Measurements from ENCODE around the gene POLD1. TPM values are rescaled to one million over a fixed set of nuclear protein-coding genes. Genes with fewer than 3 reads are reported as not detected.

The POLD1 gene
- total RNA-seq, 1 donor: 25.0 TPM

DNA sequence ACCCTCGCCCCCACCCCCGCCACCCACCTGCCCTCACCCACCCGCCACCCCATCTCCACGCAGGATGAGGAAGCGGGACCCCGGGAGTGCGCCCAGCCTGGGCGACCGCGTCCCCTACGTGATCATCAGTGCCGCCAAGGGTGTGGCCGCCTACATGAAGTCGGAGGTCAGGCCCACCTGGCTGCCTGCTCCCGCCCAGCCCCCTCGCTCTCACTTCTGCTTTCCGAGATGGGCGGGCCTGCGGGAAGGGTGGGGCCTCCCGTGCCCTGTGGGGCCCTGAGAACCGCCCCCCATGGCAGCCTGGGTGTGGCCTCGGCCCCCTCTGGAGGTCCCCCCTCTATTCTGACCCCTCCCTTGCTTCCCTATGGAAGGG, 31.5 kb downstream of the POLD1 start:
- no peak overlapping the region for H3K4me3 ChIP-seq (ENCODE audit: low read depth, low read length)
- no peak for DNase-seq (ENCODE audit: low read depth)
- TF ChIP-seq CTCF (IDR thresholded peaks at IDR 0.05; ENCODE audit: insufficient read depth, low read depth, low read length): no peak

DNA sequence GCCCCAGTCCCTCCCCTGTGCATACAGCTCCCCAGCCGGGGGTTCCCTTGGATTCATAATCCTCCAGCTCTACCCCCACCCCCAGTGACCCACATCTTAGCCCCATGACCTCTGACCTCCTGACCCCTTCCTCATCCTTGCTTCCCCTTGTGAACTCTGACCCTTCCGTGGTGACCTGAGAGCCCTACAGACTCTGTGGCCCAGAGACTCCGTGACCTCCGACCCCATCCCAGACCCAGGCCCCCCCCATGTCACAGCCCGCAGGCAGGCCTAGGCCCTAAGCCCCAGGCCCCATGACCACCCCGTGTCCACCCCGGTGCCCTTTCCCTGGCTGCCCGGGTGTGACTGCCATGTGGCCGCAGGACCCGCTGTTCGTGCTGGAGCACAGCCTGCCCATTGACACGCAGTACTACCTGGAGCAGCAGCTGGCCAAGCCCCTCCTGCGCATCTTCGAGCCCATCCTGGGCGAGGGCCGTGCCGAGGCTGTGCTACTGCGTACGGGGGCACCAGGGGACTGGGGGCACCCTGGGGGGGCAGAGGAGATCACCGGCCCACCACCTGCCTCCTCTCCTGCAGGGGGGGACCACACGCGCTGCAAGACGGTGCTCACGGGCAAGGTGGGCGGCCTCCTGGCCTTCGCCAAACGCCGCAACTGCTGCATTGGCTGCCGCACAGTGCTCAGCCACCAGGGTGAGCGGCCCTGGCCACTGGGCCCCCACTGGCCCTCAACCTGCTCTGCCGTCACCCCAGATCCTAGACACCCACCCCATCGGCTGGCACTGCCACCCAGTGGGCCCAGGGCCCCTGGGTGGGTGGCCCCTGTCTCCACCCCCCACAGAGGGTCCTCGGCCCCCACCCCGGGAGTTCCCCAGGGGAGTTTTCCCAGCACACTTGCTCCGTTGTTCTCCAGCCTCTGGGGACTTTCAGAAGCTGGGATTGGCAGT, 32.2 kb downstream of the POLD1 start:
- no peak for TF ChIP-seq CTCF (IDR thresholded peaks at IDR 0.05; ENCODE audit: insufficient read depth, low read depth, low read length)
- no peak overlapping the region for H3K4me3 ChIP-seq (ENCODE audit: low read depth, low read length)
- no peak for DNase-seq (ENCODE audit: low read depth)

DNA sequence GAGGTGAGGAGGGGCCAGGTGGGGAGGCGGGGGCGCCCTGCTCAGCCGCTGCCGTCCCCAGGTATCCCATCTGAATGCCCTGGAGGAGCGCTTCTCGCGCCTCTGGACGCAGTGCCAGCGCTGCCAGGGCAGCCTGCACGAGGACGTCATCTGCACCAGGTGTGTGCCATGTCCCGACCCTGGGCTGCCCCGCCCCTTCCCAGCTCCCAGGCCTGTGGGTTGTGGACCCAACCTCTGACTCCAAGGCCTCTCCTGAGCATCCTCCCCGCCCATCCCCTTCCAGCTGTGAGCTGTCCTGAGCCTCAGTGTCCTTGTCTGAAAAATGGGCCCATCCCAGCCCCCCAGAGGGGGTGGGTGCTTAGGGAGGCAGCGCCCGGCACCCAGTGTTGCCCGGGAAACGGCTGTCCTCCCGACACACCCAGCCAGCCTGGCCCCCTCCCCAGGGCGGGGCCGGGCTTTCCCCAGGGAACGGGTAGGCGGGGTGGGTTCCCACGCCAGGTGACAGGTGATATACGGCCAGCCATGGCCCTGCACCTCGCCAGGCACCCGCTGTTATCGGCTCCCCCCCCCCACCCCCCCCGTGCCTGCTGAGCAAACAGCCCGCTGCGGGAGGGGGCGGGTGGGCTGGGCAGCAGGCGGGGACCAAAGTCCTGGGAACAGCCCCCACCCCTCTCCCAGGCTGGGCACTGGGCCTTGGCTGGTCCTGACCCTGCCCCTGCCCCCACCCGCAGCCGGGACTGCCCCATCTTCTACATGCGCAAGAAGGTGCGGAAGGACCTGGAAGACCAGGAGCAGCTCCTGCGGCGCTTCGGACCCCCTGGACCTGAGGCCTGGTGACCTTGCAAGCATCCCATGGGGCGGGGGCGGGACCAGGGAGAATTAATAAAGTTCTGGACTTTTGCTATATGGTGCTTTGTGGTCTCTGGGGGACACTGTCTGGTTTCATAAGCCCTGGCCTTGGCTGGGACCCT, 33.2 kb downstream of the POLD1 start:
- no peak for TF ChIP-seq CTCF (IDR thresholded peaks at IDR 0.05; ENCODE audit: insufficient read depth, low read depth, low read length)
- DNase-seq (ENCODE audit: low read depth): no peak
- H3K4me3 ChIP-seq (ENCODE audit: low read depth, low read length): no peak overlapping the region

GRCh38 chr19:50418176-50419021, 34.3 kb downstream of the POLD1 start, which contains the start of gene SPIB:
SPIB (plus strand) TSS chr19:50418938; CDS start chr19:50418963, 25 bp downstream.
- DNase-seq (ENCODE audit: low read depth): no peak
- no peak for TF ChIP-seq CTCF (IDR thresholded peaks at IDR 0.05; ENCODE audit: insufficient read depth, low read depth, low read length)
- H3K4me3 ChIP-seq (ENCODE audit: low read depth, low read length): no peak within 1 kb of the TSS

DNA sequence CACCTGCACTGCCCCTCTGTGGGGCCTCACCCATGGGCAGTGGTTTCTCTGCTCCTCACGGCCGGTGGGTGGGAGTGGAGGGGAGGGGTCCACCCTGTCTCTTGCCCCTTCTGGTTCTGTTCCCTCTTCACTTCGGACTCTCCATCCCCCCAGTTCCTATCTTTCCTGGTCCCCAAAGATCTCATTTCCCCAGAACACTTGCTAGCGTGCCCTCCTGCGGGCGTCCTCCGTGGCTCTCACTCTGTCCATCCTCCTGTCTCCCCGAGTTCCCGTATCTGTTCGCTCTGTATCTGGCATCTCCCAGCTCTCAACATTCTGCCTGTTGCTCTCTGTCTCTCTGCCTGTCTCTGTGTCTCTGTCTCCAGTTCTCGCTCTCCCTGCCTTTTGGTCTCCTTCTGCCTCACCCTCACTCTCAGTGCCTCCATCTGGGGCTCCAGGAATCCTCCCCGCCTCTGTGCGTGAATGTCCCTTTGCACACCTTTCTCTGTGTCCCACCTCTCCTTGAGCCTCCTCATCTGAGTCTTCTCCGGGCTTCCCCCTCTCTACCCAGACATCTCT, 35.0 kb downstream of the POLD1 start:
- no peak for DNase-seq (ENCODE audit: low read depth)
- H3K4me3 ChIP-seq (ENCODE audit: low read depth, low read length): no peak overlapping the region
- TF ChIP-seq CTCF (IDR thresholded peaks at IDR 0.05; ENCODE audit: insufficient read depth, low read depth, low read length): no peak
